ENCODE measurements around the gene SLIT3. TPM values are rescaled to one million over a fixed set of nuclear protein-coding genes. Genes with fewer than 3 reads are reported as not detected.

The SLIT3 gene
- total RNA-seq, 2 experiments from 2014 or later, result not detected

GRCh38 chr5:169302491-169303118 lies 1.7 kb upstream of the SLIT3 start:
- H3K4me1 ChIP-seq (ENCODE audit: insufficient read depth, low read length), result peaks cover 4% of the 10 kb centered on the region
- H3K27ac ChIP-seq (ENCODE audit: low read depth in 1 of 2, low read length in 2 of 2), result no peak overlapping the region
- ATAC-seq (ENCODE audit: poor library complexity), result no peak
- CTCF ChIA-PET, result no interaction called here
- Mint-ChIP-seq H3K4me3 (no peak overlapping the region), H3K27me3 (peaks cover 82% of the 10 kb centered on the region), H3K36me3 (ENCODE audit: low read depth) (no peaks in the 10 kb centered on the region), H3K9me3 (no peaks in the 10 kb centered on the region), H3K4me1 (ENCODE audit: low read depth) (peaks cover 9% of the 10 kb centered on the region), H3K27ac (no peak overlapping the region)
- POLR2A ChIA-PET, result no interaction called here
- intact Hi-C loops (cut with DNase I, micrococcal nuclease), result loop anchor here in 1 of 2 experiments (5.0 kb wide), 2 partner anchors 625 to 1035 kb away; no protein-coding TSS in a partner anchor
- peaks cover 0 to 8% of the 10 kb centered on the region in 2 experiments for H3K9me3 ChIP-seq (ENCODE audit: control insufficient read depth in 1 of 2, insufficient read depth in 1 of 2, low read length in 2 of 2)
- no peaks in the 10 kb centered on the region for H3K36me3 ChIP-seq (ENCODE audit: insufficient read depth, low read length)
- peaks cover 13 to 37% of the 10 kb centered on the region in 2 experiments for H3K27me3 ChIP-seq (ENCODE audit: control insufficient read depth in 1 of 2, insufficient read depth in 2 of 2, low read length in 2 of 2)
- H3K4me3 ChIP-seq (ENCODE audit: low read length), result no peak overlapping the region
- TF ChIP-seq, protein P1, sequence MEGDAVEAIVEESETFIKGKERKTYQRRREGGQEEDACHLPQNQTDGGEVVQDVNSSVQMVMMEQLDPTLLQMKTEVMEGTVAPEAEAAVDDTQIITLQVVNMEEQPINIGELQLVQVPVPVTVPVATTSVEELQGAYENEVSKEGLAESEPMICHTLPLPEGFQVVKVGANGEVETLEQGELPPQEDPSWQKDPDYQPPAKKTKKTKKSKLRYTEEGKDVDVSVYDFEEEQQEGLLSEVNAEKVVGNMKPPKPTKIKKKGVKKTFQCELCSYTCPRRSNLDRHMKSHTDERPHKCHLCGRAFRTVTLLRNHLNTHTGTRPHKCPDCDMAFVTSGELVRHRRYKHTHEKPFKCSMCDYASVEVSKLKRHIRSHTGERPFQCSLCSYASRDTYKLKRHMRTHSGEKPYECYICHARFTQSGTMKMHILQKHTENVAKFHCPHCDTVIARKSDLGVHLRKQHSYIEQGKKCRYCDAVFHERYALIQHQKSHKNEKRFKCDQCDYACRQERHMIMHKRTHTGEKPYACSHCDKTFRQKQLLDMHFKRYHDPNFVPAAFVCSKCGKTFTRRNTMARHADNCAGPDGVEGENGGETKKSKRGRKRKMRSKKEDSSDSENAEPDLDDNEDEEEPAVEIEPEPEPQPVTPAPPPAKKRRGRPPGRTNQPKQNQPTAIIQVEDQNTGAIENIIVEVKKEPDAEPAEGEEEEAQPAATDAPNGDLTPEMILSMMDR (IDR thresholded peaks at IDR 0.05), result peak; percentile 39
- peak in 12 of 14 experiments; percentile 3 to 55 (median 22) for DNase-seq

DNA sequence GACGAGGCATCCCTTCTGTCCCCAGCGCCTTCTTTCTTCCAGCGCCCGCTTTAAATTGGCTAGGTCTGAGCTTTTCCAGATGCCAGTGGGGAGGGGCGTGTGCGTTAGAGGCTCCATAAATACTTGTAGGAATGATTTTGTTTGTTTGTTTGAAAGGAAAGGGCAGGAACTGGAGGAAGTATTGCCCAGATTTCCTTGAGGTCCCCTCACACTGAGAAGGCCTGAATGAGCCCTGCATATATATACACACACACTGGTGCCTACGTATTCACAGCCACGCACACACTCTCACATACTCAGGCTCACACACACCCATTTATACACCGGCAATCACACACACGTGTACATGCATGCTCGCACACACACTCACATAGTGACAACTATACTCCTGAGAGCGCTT lies 1.0 kb upstream of the SLIT3 start:
- Histone ChIP-seq H3K36me3 (ENCODE audit: insufficient read depth, low read length) (no peaks in the 10 kb centered on the region), H3K27ac (ENCODE audit: low read depth in 1 of 2, low read length in 2 of 2) (no peak overlapping the region), H3K4me3 (ENCODE audit: low read length) (no peak overlapping the region), H3K9me3 (ENCODE audit: control insufficient read depth in 1 of 2, insufficient read depth in 1 of 2, low read length in 2 of 2) (peaks cover 0 to 8% of the 10 kb centered on the region in 2 experiments), H3K4me1 (ENCODE audit: insufficient read depth, low read length) (peaks cover 4% of the 10 kb centered on the region), H3K27me3 (ENCODE audit: control insufficient read depth in 1 of 2, insufficient read depth in 2 of 2, low read length in 2 of 2) (peaks cover 13 to 37% of the 10 kb centered on the region in 2 experiments)
- ATAC-seq (ENCODE audit: poor library complexity) (no peak), DNase-seq (no peak)
- H3K9me3 Mint-ChIP-seq, result no peaks in the 10 kb centered on the region
- ChIA-PET POLR2A (no interaction called here), CTCF (no interaction called here)
- H3K27ac Mint-ChIP-seq, result no peak overlapping the region
- H3K4me3 Mint-ChIP-seq, result no peak overlapping the region
- no peaks in the 10 kb centered on the region for H3K36me3 Mint-ChIP-seq (ENCODE audit: low read depth)
- TF ChIP-seq, protein P1 (IDR thresholded peaks at IDR 0.05), result no peak
- intact Hi-C loops (cut with DNase I, micrococcal nuclease), result loop anchor here in 1 of 2 experiments (5.0 kb wide), 2 partner anchors 625 to 1035 kb away; no protein-coding TSS in a partner anchor
- peaks cover 9% of the 10 kb centered on the region for H3K4me1 Mint-ChIP-seq (ENCODE audit: low read depth)
- peaks cover 79% of the 10 kb centered on the region for H3K27me3 Mint-ChIP-seq

DNA sequence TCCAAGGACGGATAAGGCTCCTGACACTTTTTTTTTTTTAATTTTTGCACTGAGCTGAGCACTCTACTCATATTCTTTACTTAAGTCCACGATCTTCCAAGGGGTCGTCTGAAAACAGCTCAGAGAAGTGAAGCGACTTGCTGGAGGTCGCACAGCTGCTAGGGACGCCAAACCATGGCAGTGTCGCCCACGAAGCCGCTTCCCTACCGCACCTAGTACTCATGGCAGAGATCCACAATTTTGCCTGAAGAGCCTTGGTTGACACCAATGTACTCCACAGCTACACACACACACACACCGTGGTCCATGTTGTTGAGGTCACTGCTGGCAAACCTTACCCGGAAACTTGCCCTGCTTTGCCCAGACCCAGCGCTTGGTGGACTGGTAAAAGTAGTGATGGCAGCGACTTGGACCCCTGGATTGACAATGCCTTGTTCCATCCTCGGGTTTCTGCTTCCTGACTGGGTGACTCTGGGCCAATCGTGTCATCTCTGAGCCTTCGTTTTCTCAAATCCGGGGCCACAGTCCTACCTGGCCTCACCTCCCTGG lies 521 bp upstream of the SLIT3 start:
- no peak for DNase-seq
- ChIA-PET CTCF (no interaction called here), POLR2A (no interaction called here)
- TF ChIP-seq, protein P1 (IDR thresholded peaks at IDR 0.05), result no peak
- Histone ChIP-seq H3K4me3 (ENCODE audit: low read length) (no peak overlapping the region), H3K9me3 (ENCODE audit: control insufficient read depth in 1 of 2, insufficient read depth in 1 of 2, low read length in 2 of 2) (peaks cover 0 to 7% of the 10 kb centered on the region in 2 experiments), H3K27me3 (ENCODE audit: control insufficient read depth in 1 of 2, insufficient read depth in 2 of 2, low read length in 2 of 2) (peaks cover 14 to 37% of the 10 kb centered on the region in 2 experiments), H3K27ac (ENCODE audit: low read depth in 1 of 2, low read length in 2 of 2) (no peak overlapping the region), H3K36me3 (ENCODE audit: insufficient read depth, low read length) (no peaks in the 10 kb centered on the region), H3K4me1 (ENCODE audit: insufficient read depth, low read length) (peaks cover 4% of the 10 kb centered on the region)
- no peak overlapping the region for H3K27ac Mint-ChIP-seq
- H3K4me1 Mint-ChIP-seq (ENCODE audit: low read depth), result peaks cover 9% of the 10 kb centered on the region
- H3K9me3 Mint-ChIP-seq, result no peaks in the 10 kb centered on the region
- H3K36me3 Mint-ChIP-seq (ENCODE audit: low read depth), result no peaks in the 10 kb centered on the region
- intact Hi-C loops (cut with DNase I, micrococcal nuclease), result loop anchor here in 1 of 2 experiments (5.0 kb wide), 2 partner anchors 624 to 1034 kb away; no protein-coding TSS in a partner anchor
- ATAC-seq (ENCODE audit: poor library complexity), result no peak
- H3K4me3 Mint-ChIP-seq, result no peak overlapping the region
- peaks cover 77% of the 10 kb centered on the region for H3K27me3 Mint-ChIP-seq
